ENCODE measurements around the gene CTSV.
"Not testable (repeated sequence)": the region's sequence is repeated elsewhere in the genome, so short reads cannot be mapped to it uniquely, and the experiment has no call there.

The CTSV gene

GRCh38 chr9:97045300-97045699, 6.4 kb upstream of the CTSV start:
- H2BK12ac ChIP-seq (ENCODE audit: low read length in 2 of 2): no peak overlapping the region
- no peak overlapping the region for H3K18ac ChIP-seq (ENCODE audit: low read depth in 1 of 2, low read length in 2 of 2)
- no peaks in the 10 kb centered on the region for H3K79me1 ChIP-seq (replicated peaks; ENCODE audit: low read length, poor library complexity, severe bottlenecking)
- H2AFZ ChIP-seq (ENCODE audit: low read depth, low read length): no peak overlapping the region
- H2BK120ac ChIP-seq (ENCODE audit: low read depth, low read length): no peak overlapping the region
- H3K4me1 ChIP-seq (ENCODE audit: control insufficient read depth, insufficient read depth, low read depth, low read length): peaks cover 7% of the 10 kb centered on the region
- no peak overlapping the region for H3K4ac ChIP-seq (ENCODE audit: low read depth in 1 of 2, low read length in 2 of 2)
- H2BK5ac ChIP-seq (ENCODE audit: low read depth, low read length, poor library complexity, severe bottlenecking): no peak overlapping the region
- H3K36me3 ChIP-seq (ENCODE audit: control insufficient read depth in 1 of 2, insufficient read depth in 2 of 2, low read depth in 1 of 2, low read length in 2 of 2): no peaks in the 10 kb centered on the region
- no peak overlapping the region for H3K4me3 ChIP-seq (ENCODE audit: insufficient read depth in 1 of 2, low read depth in 1 of 2, low read length in 2 of 2)
- H3K27ac ChIP-seq (ENCODE audit: low read length, poor library complexity, severe bottlenecking): no peak overlapping the region
- H3K9ac ChIP-seq (ENCODE audit: low read length): no peak overlapping the region
- H3K4me2 ChIP-seq (ENCODE audit: low read length, poor library complexity, severe bottlenecking): no peak overlapping the region
- peaks cover 12 to 28% of the 10 kb centered on the region in 2 experiments for H3K27me3 ChIP-seq (ENCODE audit: control insufficient read depth in 1 of 2, insufficient read depth in 1 of 2, low read length in 2 of 2)
- DNase-seq: no peak
- H3K23ac ChIP-seq (ENCODE audit: low read length in 2 of 2): no peak overlapping the region
- no peak overlapping the region for H3K14ac ChIP-seq (ENCODE audit: low read length in 2 of 2)
- no peak overlapping the region for H4K91ac ChIP-seq (ENCODE audit: low read length)
- WGBS: 65% methylated on average over 5 of the region's 5 CpGs
- H3K9me3 ChIP-seq (ENCODE audit: control insufficient read depth, low read length): no peaks in the 10 kb centered on the region
- no peak overlapping the region for H2BK15ac ChIP-seq (ENCODE audit: low read depth, poor library complexity, severe bottlenecking)
- H2AK5ac ChIP-seq (ENCODE audit: low read length, severe bottlenecking): no peak overlapping the region
- no peak overlapping the region for H4K8ac ChIP-seq (ENCODE audit: low read length)

- Histone ChIP-seq H2BK15ac (ENCODE audit: low read depth, poor library complexity, severe bottlenecking) (no peak overlapping the region), H3K14ac (ENCODE audit: low read length in 2 of 2) (no peak overlapping the region), H3K9me3 (ENCODE audit: control insufficient read depth, low read length) (no peaks in the 10 kb centered on the region), H3K4me1 (ENCODE audit: control insufficient read depth, insufficient read depth, low read depth, low read length) (peaks cover 11% of the 10 kb centered on the region), H3K4me2 (ENCODE audit: low read length, poor library complexity, severe bottlenecking) (no peak overlapping the region), H2BK120ac (ENCODE audit: low read depth, low read length) (no peak overlapping the region), H4K8ac (ENCODE audit: low read length) (no peak overlapping the region), H3K9ac (ENCODE audit: low read length) (no peak overlapping the region), H3K27me3 (ENCODE audit: control insufficient read depth in 1 of 2, insufficient read depth in 1 of 2, low read length in 2 of 2) (peaks cover 13 to 41% of the 10 kb centered on the region in 2 experiments), H3K4ac (ENCODE audit: low read depth in 1 of 2, low read length in 2 of 2) (no peak overlapping the region), H2AFZ (ENCODE audit: low read depth, low read length) (no peak overlapping the region), H3K79me1 (replicated peaks; ENCODE audit: low read length, poor library complexity, severe bottlenecking) (no peaks in the 10 kb centered on the region), H2AK5ac (ENCODE audit: low read length, severe bottlenecking) (no peak overlapping the region), H3K36me3 (ENCODE audit: control insufficient read depth in 1 of 2, insufficient read depth in 2 of 2, low read depth in 1 of 2, low read length in 2 of 2) (no peaks in the 10 kb centered on the region), H3K18ac (ENCODE audit: low read depth in 1 of 2, low read length in 2 of 2) (no peak overlapping the region), H2BK12ac (ENCODE audit: low read length in 2 of 2) (no peak overlapping the region), H3K4me3 (ENCODE audit: insufficient read depth in 1 of 2, low read depth in 1 of 2, low read length in 2 of 2) (no peak overlapping the region), H3K23ac (ENCODE audit: low read length in 2 of 2) (no peak overlapping the region), H4K91ac (ENCODE audit: low read length) (no peak overlapping the region), H2BK5ac (ENCODE audit: low read depth, low read length, poor library complexity, severe bottlenecking) (no peak overlapping the region), H3K27ac (ENCODE audit: low read length, poor library complexity, severe bottlenecking) (no peak overlapping the region)
- WGBS: 81% methylated on average over 2 of the region's 2 CpGs
- DNase-seq: no peak
Observed at GRCh38 chr9:97041898-97042297, 3.0 kb upstream of the CTSV start.

GRCh38 chr9:97039514-97039860, 545 bp upstream of the CTSV start:
- peak overlapping the region in 1 of 2 experiments; percentile 3 for H3K18ac ChIP-seq (ENCODE audit: low read depth in 1 of 2, low read length in 2 of 2)
- H2BK15ac ChIP-seq (ENCODE audit: low read depth, poor library complexity, severe bottlenecking): no peak overlapping the region
- no peak overlapping the region for H2BK120ac ChIP-seq (ENCODE audit: low read depth, low read length)
- no peak overlapping the region for H2BK5ac ChIP-seq (ENCODE audit: low read depth, low read length, poor library complexity, severe bottlenecking)
- no peaks in the 10 kb centered on the region for H3K36me3 ChIP-seq (ENCODE audit: control insufficient read depth in 1 of 2, insufficient read depth in 2 of 2, low read depth in 1 of 2, low read length in 2 of 2)
- H2AFZ ChIP-seq (ENCODE audit: low read depth, low read length): peak overlapping the region; percentile 84
- no peak overlapping the region for H2BK12ac ChIP-seq (ENCODE audit: low read length in 2 of 2)
- 4% methylated on average over 6 of the region's 12 CpGs for WGBS
- H3K4me3 ChIP-seq (ENCODE audit: insufficient read depth in 1 of 2, low read depth in 1 of 2, low read length in 2 of 2): peak overlapping the region; percentile 62 to 85
- H4K8ac ChIP-seq (ENCODE audit: low read length): no peak overlapping the region
- DNase-seq: peak; percentile 67
- peak overlapping the region; percentile 93 for H3K4me2 ChIP-seq (ENCODE audit: low read length, poor library complexity, severe bottlenecking)
- no peaks in the 10 kb centered on the region for H3K9me3 ChIP-seq (ENCODE audit: control insufficient read depth, low read length)
- H3K27me3 ChIP-seq (ENCODE audit: control insufficient read depth in 1 of 2, insufficient read depth in 1 of 2, low read length in 2 of 2): peaks cover 13 to 30% of the 10 kb centered on the region in 2 experiments
- H3K14ac ChIP-seq (ENCODE audit: low read length in 2 of 2): no peak overlapping the region
- H3K79me1 ChIP-seq (replicated peaks; ENCODE audit: low read length, poor library complexity, severe bottlenecking): no peaks in the 10 kb centered on the region
- H2AK5ac ChIP-seq (ENCODE audit: low read length, severe bottlenecking): no peak overlapping the region
- no peak overlapping the region for H3K23ac ChIP-seq (ENCODE audit: low read length in 2 of 2)
- no peak overlapping the region for H3K4ac ChIP-seq (ENCODE audit: low read depth in 1 of 2, low read length in 2 of 2)
- peaks cover 4% of the 10 kb centered on the region for H3K4me1 ChIP-seq (ENCODE audit: control insufficient read depth, insufficient read depth, low read depth, low read length)
- peak overlapping the region; percentile 36 for H3K27ac ChIP-seq (ENCODE audit: low read length, poor library complexity, severe bottlenecking)
- peak overlapping the region; percentile 83 for H3K9ac ChIP-seq (ENCODE audit: low read length)
- no peak overlapping the region for H4K91ac ChIP-seq (ENCODE audit: low read length)

- H3K9ac ChIP-seq (ENCODE audit: low read length); H3K18ac ChIP-seq (ENCODE audit: low read depth in 1 of 2, low read length in 2 of 2); H4K8ac ChIP-seq (ENCODE audit: low read length); DNase-seq; H3K4me3 ChIP-seq (ENCODE audit: insufficient read depth in 1 of 2, low read depth in 1 of 2, low read length in 2 of 2); H4K91ac ChIP-seq (ENCODE audit: low read length); H3K4ac ChIP-seq (ENCODE audit: low read depth in 1 of 2, low read length in 2 of 2); H2AK5ac ChIP-seq (ENCODE audit: low read length, severe bottlenecking); H2BK5ac ChIP-seq (ENCODE audit: low read depth, low read length, poor library complexity, severe bottlenecking); H3K27me3 ChIP-seq (ENCODE audit: control insufficient read depth in 1 of 2, insufficient read depth in 1 of 2, low read length in 2 of 2); H3K14ac ChIP-seq (ENCODE audit: low read length in 2 of 2); H3K27ac ChIP-seq (ENCODE audit: low read length, poor library complexity, severe bottlenecking); H3K4me1 ChIP-seq (ENCODE audit: control insufficient read depth, insufficient read depth, low read depth, low read length); H3K4me2 ChIP-seq (ENCODE audit: low read length, poor library complexity, severe bottlenecking); H3K36me3 ChIP-seq (ENCODE audit: control insufficient read depth in 1 of 2, insufficient read depth in 2 of 2, low read depth in 1 of 2, low read length in 2 of 2); H3K9me3 ChIP-seq (ENCODE audit: control insufficient read depth, low read length); H2BK120ac ChIP-seq (ENCODE audit: low read depth, low read length); H2AFZ ChIP-seq (ENCODE audit: low read depth, low read length); H2BK15ac ChIP-seq (ENCODE audit: low read depth, poor library complexity, severe bottlenecking); H2BK12ac ChIP-seq (ENCODE audit: low read length in 2 of 2); H3K23ac ChIP-seq (ENCODE audit: low read length in 2 of 2); H3K79me1 ChIP-seq (replicated peaks; ENCODE audit: low read length, poor library complexity, severe bottlenecking): not testable (repeated sequence)
- WGBS: 85% methylated on average over 1 of the region's 1 CpG
Observed at GRCh38 chr9:97023505-97023904, 15.4 kb downstream of the CTSV start.
